Liver (tissue), 9 donors: ENCODE data around the gene ST3GAL2. TPM values are rescaled to one million over a fixed set of nuclear protein-coding genes. Genes with fewer than 3 reads are reported as not detected.

Source experiments
- DNase-seq: peaks from one replicate; pipeline ENCODE4 v3.0.0-alpha.2; 2017; ENCODE audit warnings: low spot score
- H3K27ac ChIP-seq, 2 donors: one replicate each; pipeline ENCODE4 v1.7.0; 2013; ENCODE audit warnings: inconsistent platforms in 2 of 2, low read length in 2 of 2, control low read depth in 1 of 2, low read depth in 1 of 2, mild to moderate bottlenecking in 1 of 2
- H3K27me3 ChIP-seq, 4 donors: one replicate each; pipeline versions ENCODE4 v1.6.1 to v1.7.0; 2013; ENCODE audit warnings: low read length in 3 of 4, inconsistent platforms in 1 of 4, mild to moderate bottlenecking in 1 of 4, moderate library complexity in 1 of 4; ENCODE audit not compliant: control insufficient read depth in 4 of 4, insufficient read depth in 4 of 4
- H3K36me3 ChIP-seq, 4 donors: one replicate each; pipeline versions ENCODE4 v1.6.1 to v1.7.0; 2013; ENCODE audit warnings: low read length in 3 of 4, mild to moderate bottlenecking in 3 of 4, low read depth in 1 of 4, moderate library complexity in 1 of 4; ENCODE audit not compliant: control insufficient read depth in 4 of 4, insufficient read depth in 3 of 4
- H3K4me1 ChIP-seq, 4 donors: one replicate each; pipeline versions ENCODE4 v1.6.1 to v1.7.0; 2013; ENCODE audit warnings: low read length in 3 of 4, mild to moderate bottlenecking in 3 of 4, moderate library complexity in 1 of 4; ENCODE audit not compliant: control insufficient read depth in 4 of 4, insufficient read depth in 4 of 4
- H3K4me3 ChIP-seq, 3 donors: one replicate each; pipeline versions ENCODE4 v1.6.1 to v1.7.0; 2013; ENCODE audit warnings: low read length in 3 of 3, control low read depth in 1 of 3, low read depth in 1 of 3, mild to moderate bottlenecking in 1 of 3
- H3K9ac ChIP-seq, 2 donors: one replicate each; pipeline ENCODE4 v1.7.0; 2013; ENCODE audit warnings: low read length in 2 of 2, mild to moderate bottlenecking in 2 of 2, moderate library complexity in 2 of 2, control low read depth in 1 of 2, low read depth in 1 of 2
- H3K9me3 ChIP-seq, 4 donors: one replicate each; pipeline versions ENCODE4 v1.6.1 to v1.7.0; 2013; ENCODE audit warnings: low read length in 3 of 4; ENCODE audit not compliant: control insufficient read depth in 4 of 4
- CTCF ChIP-seq: fragments of 150-350 bp; IDR thresholded peaks from 2 replicates; pipeline ENCODE4 v1.5.1; 2017; ENCODE audit warnings: improper control_type of control experiment, low read depth, low read length; ENCODE audit not compliant: missing input control
- EGR1 ChIP-seq, 2 donors: IDR thresholded peaks; 2 replicates each; pipeline ENCODE4 v1.6.1; 2016 to 2018; ENCODE audit warnings: antibody characterized with exemption in 2 of 2, low read depth in 2 of 2
- FOXA1 ChIP-seq: IDR thresholded peaks from 2 replicates; pipeline ENCODE4 v1.6.1; 2016; ENCODE audit warnings: antibody characterized with exemption
- FOXA2 ChIP-seq: IDR thresholded peaks from 2 replicates; pipeline ENCODE4 v1.6.1; 2016; ENCODE audit warnings: antibody characterized with exemption
- GABPA ChIP-seq, 2 donors: IDR thresholded peaks in 1 of 2; conservative IDR thresholded peaks in 1 of 2; 2 replicates each; pipeline ENCODE4 v1.6.1; 2016; ENCODE audit warnings: antibody characterized with exemption in 2 of 2, mild to moderate bottlenecking in 1 of 2, moderate library complexity in 1 of 2
- HNF4A ChIP-seq, 2 donors: conservative IDR thresholded peaks; 2 replicates each; pipeline ENCODE4 v1.6.1; 2016; ENCODE audit warnings: antibody characterized with exemption in 2 of 2, mild to moderate bottlenecking in 2 of 2
- HNF4G ChIP-seq: IDR thresholded peaks from 2 replicates; pipeline ENCODE4 v1.6.1; 2016; ENCODE audit warnings: antibody characterized with exemption
- NR2F2 ChIP-seq: IDR thresholded peaks from 2 replicates; pipeline ENCODE4 v1.6.1; 2016; ENCODE audit warnings: antibody characterized with exemption
- RAD21 ChIP-seq, 2 donors: IDR thresholded peaks; 2 replicates each; pipeline ENCODE4 v1.6.1; 2016; ENCODE audit warnings: antibody characterized with exemption in 2 of 2, mild to moderate bottlenecking in 2 of 2
- REST ChIP-seq: IDR thresholded peaks from 2 replicates; pipeline ENCODE4 v1.6.1; 2016; ENCODE audit warnings: antibody characterized with exemption, mild to moderate bottlenecking
- SP1 ChIP-seq: IDR thresholded peaks from 2 replicates; pipeline ENCODE4 v1.6.1; 2018; ENCODE audit warnings: antibody characterized with exemption, mild to moderate bottlenecking
- TAF1 ChIP-seq: conservative IDR thresholded peaks from 2 replicates; pipeline ENCODE4 v1.6.1; 2016; ENCODE audit warnings: antibody characterized with exemption, mild to moderate bottlenecking
- YY1 ChIP-seq: IDR thresholded peaks from 2 replicates; pipeline ENCODE4 v1.6.1; 2016; ENCODE audit warnings: antibody characterized with exemption, mild to moderate bottlenecking
- ZBTB33 ChIP-seq: IDR thresholded peaks from 2 replicates; pipeline ENCODE4 v1.6.1; 2016; ENCODE audit warnings: antibody characterized with exemption
- WGBS: extraction: QIAGEN DNeasy Blood & Tissue Kit; methylation state at CpG from one replicate; pipeline ENCODE4 v1.1.7; 2013; 5-methylcytosine and 5-hydroxymethylcytosine counted together
- polyA plus RNA-seq, 2 donors: library from polyadenylated mRNA; stranded (reverse) in 1 of 2; unstranded in 1 of 2; fragments of 200-250 nt in 1 of 2; fragments of >200 nt in 1 of 2; fragmentation: Nextera tagmentation in 1 of 2; extraction: Ambion mirVana in 1 of 2; gene quantifications; one replicate each; pipeline versions ENCODE4 v1.2.1 to v1.2.3, GENCODE V29; 2013 to 2015
- total RNA-seq, 2 donors: library from RNA; depleted of rRNA; stranded (reverse); fragments of >200 nt; gene quantifications; one replicate each; pipeline ENCODE4 v1.2.3, GENCODE V29; 2014
- TF ChIP-seq, protein P1 (sequence below): IDR thresholded peaks from 2 replicates; pipeline ENCODE4 v1.6.1; 2016; ENCODE audit warnings: antibody characterized with exemption
- TF ChIP-seq, protein P2 (sequence below): IDR thresholded peaks from 2 replicates; pipeline ENCODE4 v1.6.1; 2016; ENCODE audit warnings: antibody characterized with exemption
- donor health status: healthy.
- donor health status: healthy.
- donor health status: healthy.
- donor health status: healthy.
- donor health status: healthy.

ST3GAL2 gene
- total and polyA plus RNA-seq, 4 donors = 3.9 to 53.1 (median 12.9) TPM

GRCh38 chr16:70467113-70467512 lies 28.2 kb upstream of the ST3GAL2 start:
- Histone ChIP-seq H3K27me3 (no peaks in the 10 kb centered on the region), H3K4me3 (no peak overlapping the region), H3K4me1 (no peaks in the 10 kb centered on the region), H3K9ac (no peak overlapping the region), H3K36me3 (peaks cover 3 to 39% (median 7%) of the 10 kb centered on the region in 4 donors), H3K27ac (no peak overlapping the region), H3K9me3 (no peaks in the 10 kb centered on the region)
- DNase-seq = no peak
- TF ChIP-seq RAD21 (IDR thresholded peaks at IDR 0.05) (peak in 1 of 2 donors; percentile 23), NR2F2 (no peak)
- WGBS = 93% methylated on average over 11 of the region's 11 CpGs

DNA sequence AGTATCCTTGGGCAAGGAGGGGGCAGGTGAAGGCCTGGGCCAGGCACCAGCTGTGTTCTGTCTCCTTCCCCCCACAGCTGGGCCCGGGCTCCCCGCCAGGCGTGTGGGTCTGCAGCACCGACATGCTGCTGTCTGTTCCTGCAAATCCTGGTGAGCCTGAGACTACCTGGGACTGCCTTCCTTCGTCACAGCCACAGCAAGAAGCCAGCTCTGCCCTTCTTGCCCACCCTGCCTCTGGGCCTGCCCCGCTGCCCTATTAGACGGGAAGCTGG lies 27.8 kb upstream of the ST3GAL2 start:
- no peak overlapping the region for H3K27ac ChIP-seq
- H3K9ac ChIP-seq = no peak overlapping the region
- H3K4me1 ChIP-seq = no peaks in the 10 kb centered on the region
- 93% methylated on average over 7 of the region's 7 CpGs for WGBS
- H3K27me3 ChIP-seq = no peaks in the 10 kb centered on the region
- H3K36me3 ChIP-seq = peaks cover 3 to 39% (median 7%) of the 10 kb centered on the region in 4 donors
- no peak for DNase-seq
- H3K9me3 ChIP-seq = no peaks in the 10 kb centered on the region
- H3K4me3 ChIP-seq = no peak overlapping the region
- TF ChIP-seq FOXA1 = no peak
- TF ChIP-seq HNF4A (conservative IDR thresholded peaks at IDR 0.05) = no peak
- no peak for TF ChIP-seq YY1

GRCh38 chr16:70465999-70466804 lies 27.3 kb upstream of the ST3GAL2 start:
- no peak overlapping the region for H3K4me3 ChIP-seq
- H3K9me3 ChIP-seq = no peaks in the 10 kb centered on the region
- no peak overlapping the region for H3K9ac ChIP-seq
- 89% methylated on average over 13 of the region's 13 CpGs for WGBS
- DNase-seq = no peak
- no peak overlapping the region for H3K27ac ChIP-seq
- no peaks in the 10 kb centered on the region for H3K4me1 ChIP-seq
- H3K36me3 ChIP-seq = peaks cover 3 to 38% (median 7%) of the 10 kb centered on the region in 4 donors
- no peaks in the 10 kb centered on the region for H3K27me3 ChIP-seq
- TF ChIP-seq GABPA (IDR thresholded peaks at IDR 0.05 in 1 of 2, conservative IDR thresholded peaks at IDR 0.05 in 1 of 2) = no peak
- TF ChIP-seq HNF4G = no peak
- no peak for TF ChIP-seq HNF4A (conservative IDR thresholded peaks at IDR 0.05)
- TF ChIP-seq FOXA2 = no peak
- TF ChIP-seq CTCF = no peak

DNA sequence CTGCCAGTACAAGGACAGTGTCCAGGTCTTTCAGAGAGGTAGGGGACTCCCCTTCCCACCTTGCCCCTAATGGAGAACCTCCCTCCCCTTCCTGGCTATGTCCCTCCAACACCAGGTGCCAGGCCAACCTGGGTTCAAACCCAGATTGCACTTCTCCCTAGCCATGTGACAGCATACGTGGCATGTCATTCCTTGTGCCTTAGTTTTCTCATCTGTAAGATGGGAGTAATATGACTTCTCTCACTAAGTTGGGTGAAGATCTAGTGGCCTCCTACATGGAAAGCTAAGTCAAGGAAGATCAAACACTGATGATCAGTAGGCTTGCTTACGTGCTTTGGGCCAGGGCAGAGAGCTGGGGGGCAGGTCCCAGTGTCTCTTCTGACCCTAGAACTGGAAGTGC lies 24.3 kb upstream of the ST3GAL2 start:
- Histone ChIP-seq H3K27me3 (no peaks in the 10 kb centered on the region), H3K4me3 (no peak overlapping the region), H3K9me3 (no peaks in the 10 kb centered on the region), H3K4me1 (no peaks in the 10 kb centered on the region), H3K36me3 (peaks cover 3 to 34% (median 7%) of the 10 kb centered on the region in 4 donors), H3K9ac (no peak overlapping the region), H3K27ac (no peak overlapping the region)
- no peak for DNase-seq
- over 99% methylated on average over 2 of the region's 2 CpGs for WGBS
- no peak for TF ChIP-seq ZBTB33
- no peak for TF ChIP-seq NR2F2
- no peak for TF ChIP-seq FOXA1
- TF ChIP-seq TAF1 = no peak
- TF ChIP-seq SP1 = no peak
- no peak for TF ChIP-seq FOXA2
- TF ChIP-seq RAD21 (IDR thresholded peaks at IDR 0.05) = no peak
- TF ChIP-seq, protein P1, sequence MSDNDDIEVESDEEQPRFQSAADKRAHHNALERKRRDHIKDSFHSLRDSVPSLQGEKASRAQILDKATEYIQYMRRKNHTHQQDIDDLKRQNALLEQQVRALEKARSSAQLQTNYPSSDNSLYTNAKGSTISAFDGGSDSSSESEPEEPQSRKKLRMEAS = no peak
- no peak for TF ChIP-seq REST
- no peak for TF ChIP-seq YY1
- TF ChIP-seq, protein P2, sequence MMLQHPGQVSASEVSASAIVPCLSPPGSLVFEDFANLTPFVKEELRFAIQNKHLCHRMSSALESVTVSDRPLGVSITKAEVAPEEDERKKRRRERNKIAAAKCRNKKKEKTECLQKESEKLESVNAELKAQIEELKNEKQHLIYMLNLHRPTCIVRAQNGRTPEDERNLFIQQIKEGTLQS = no peak
- TF ChIP-seq EGR1 (IDR thresholded peaks at IDR 0.05; ENCODE audit: low read depth in 2 of 2) = no peak
